OCI-LY3 (cell line): ENCODE results near the gene MYB.

Experiments
- H2AFZ ChIP-seq: fragments of 200-600, 300-600 bp; shearing (Covaris generic); 2 replicates; pipeline ENCODE4 v1.6.0; 2014; ENCODE audit warnings: antibody characterized with exemption, low read depth, low read length
- H3K27ac ChIP-seq: fragments of 200-600, 300-600 bp; sonication (generic); 2 replicates; pipeline ENCODE4 v1.5.1; 2014; ENCODE audit warnings: mild to moderate bottlenecking, low read length, moderate library complexity, mixed read lengths
- H3K27me3 ChIP-seq: fragments of 200-600, 300-600 bp; sonication (generic); 2 replicates; pipeline ENCODE4 v1.6.1; 2014; ENCODE audit warnings: low read depth, low read length, mixed read lengths
- H3K36me3 ChIP-seq: fragments of 200-600, 300-600 bp; sonication (generic); replicated peaks from 2 replicates; pipeline ENCODE3; 2014; ENCODE audit warnings: low read depth, low read length, mixed read lengths
- H3K4me1 ChIP-seq: fragments of 300-600, 200-600 bp; sonication (generic); 2 replicates; pipeline ENCODE4 v1.6.1; 2014; ENCODE audit warnings: low read length, mixed read lengths
- H3K4me2 ChIP-seq: fragments of 200-600, 300-600 bp; sonication (generic); 2 replicates; pipeline ENCODE4 v1.6.1; 2014; ENCODE audit warnings: low read length, mixed read lengths
- H3K4me3 ChIP-seq: fragments of 300-600, 200-600 bp; sonication (generic); 2 replicates; pipeline ENCODE4 v1.5.1; 2014; ENCODE audit warnings: antibody characterized with exemption, mild to moderate bottlenecking, low read length, moderate library complexity
- H3K79me2 ChIP-seq: fragments of 300-600, 200-600 bp; shearing (Covaris generic); 2 replicates; pipeline ENCODE4 v1.6.1; 2014; ENCODE audit warnings: mild to moderate bottlenecking, low read length, mixed read lengths
- H3K9ac ChIP-seq: fragments of 300-600, 200-600 bp; shearing (Covaris generic); 2 replicates; pipeline ENCODE4 v1.6.0; 2014; ENCODE audit warnings: mild to moderate bottlenecking, low read length, moderate library complexity
- H3K9me3 ChIP-seq: fragments of 200-600, 300-600 bp; shearing (Covaris generic); 2 replicates; pipeline ENCODE4 v1.6.1; 2014; ENCODE audit warnings: low read length, mixed read lengths; ENCODE audit not compliant: insufficient read depth
- H4K20me1 ChIP-seq: fragments of 200-600, 300-600 bp; sonication (generic); 2 replicates; pipeline ENCODE4 v1.6.1; 2016; ENCODE audit warnings: low read length, mixed read lengths; ENCODE audit not compliant: insufficient read depth
- CTCF ChIP-seq: fragments of 200-600, 300-600 bp; sonication (generic); IDR thresholded peaks from 2 replicates; pipeline ENCODE4 v1.5.1; 2014; ENCODE audit warnings: antibody characterized with exemption, low read length, low read depth
- EZH2phosphoT487 ChIP-seq: fragments of 200-600 bp; shearing (Covaris generic); IDR thresholded peaks from 2 replicates; pipeline ENCODE4 v1.6.1; 2018; ENCODE audit warnings: antibody characterized with exemption, mixed run types, low read depth

The MYB gene

GRCh38 chr6:135256866-135257265 lies 75.8 kb downstream of the MYB start:
- no peaks in the 10 kb centered on the region for H4K20me1 ChIP-seq
- no peak overlapping the region for H3K4me3 ChIP-seq
- H3K4me1 ChIP-seq, result peaks cover 8% of the 10 kb centered on the region
- no peak for TF ChIP-seq CTCF
- no peak for TF ChIP-seq EZH2phosphoT487
- H3K27me3 ChIP-seq, result no peaks in the 10 kb centered on the region; the same call in none of the 2 replicates
- H3K36me3 ChIP-seq, result no peaks in the 10 kb centered on the region
- H3K4me2 ChIP-seq, result no peak overlapping the region
- H2AFZ ChIP-seq, result no peak overlapping the region
- H3K9me3 ChIP-seq, result no peaks in the 10 kb centered on the region
- H3K27ac ChIP-seq, result no peak overlapping the region
- H3K79me2 ChIP-seq, result no peaks in the 10 kb centered on the region
- no peak overlapping the region for H3K9ac ChIP-seq

DNA sequence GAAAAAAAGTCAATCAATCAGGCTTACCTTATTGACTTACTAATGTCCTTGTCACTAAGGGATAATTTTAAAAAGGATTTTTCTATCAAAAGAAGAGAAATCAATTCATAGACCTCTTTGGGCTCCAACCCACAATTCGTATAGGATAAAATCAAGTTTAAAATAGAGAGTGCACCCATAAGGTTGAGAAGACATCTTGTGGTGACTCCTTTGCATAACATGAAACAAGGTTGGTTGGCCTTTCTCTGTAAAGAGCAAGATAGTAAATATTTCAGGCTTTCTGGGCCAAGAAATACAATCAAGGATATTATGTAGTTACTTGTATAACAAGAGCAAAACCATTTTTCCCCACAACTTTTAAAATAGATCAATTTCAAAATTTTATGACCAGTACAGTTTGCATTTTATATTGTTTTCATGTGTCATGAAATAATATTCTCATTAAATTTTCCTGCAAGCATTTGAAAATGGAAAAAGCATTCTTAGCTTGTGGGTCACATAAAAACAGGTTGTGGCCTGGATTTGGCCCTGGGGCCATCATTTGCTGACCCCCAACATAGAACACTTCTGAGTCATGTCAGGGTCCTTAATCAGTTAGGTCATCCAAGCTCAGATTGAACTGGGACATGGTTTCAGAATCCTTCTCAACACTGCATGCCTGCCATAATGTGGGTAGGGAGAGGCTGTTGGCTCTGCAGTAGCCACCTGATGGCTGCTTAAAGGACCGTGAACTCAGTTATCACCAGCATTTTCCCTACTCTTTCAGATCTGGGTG lies 76.7 kb downstream of the MYB start:
- Histone ChIP-seq H3K27me3 (no peaks in the 10 kb centered on the region; the same call in none of the 2 replicates), H3K36me3 (no peaks in the 10 kb centered on the region), H3K27ac (no peak overlapping the region), H3K79me2 (no peaks in the 10 kb centered on the region), H3K9me3 (no peaks in the 10 kb centered on the region), H2AFZ (no peak overlapping the region), H4K20me1 (no peaks in the 10 kb centered on the region), H3K4me3 (no peak overlapping the region), H3K9ac (no peak overlapping the region), H3K4me1 (peaks cover 2% of the 10 kb centered on the region; the same call in 1 of the 2 replicates), H3K4me2 (no peak overlapping the region)
- TF ChIP-seq CTCF (peak; percentile 26; the same call in 1 of the 2 replicates), EZH2phosphoT487 (no peak)

DNA sequence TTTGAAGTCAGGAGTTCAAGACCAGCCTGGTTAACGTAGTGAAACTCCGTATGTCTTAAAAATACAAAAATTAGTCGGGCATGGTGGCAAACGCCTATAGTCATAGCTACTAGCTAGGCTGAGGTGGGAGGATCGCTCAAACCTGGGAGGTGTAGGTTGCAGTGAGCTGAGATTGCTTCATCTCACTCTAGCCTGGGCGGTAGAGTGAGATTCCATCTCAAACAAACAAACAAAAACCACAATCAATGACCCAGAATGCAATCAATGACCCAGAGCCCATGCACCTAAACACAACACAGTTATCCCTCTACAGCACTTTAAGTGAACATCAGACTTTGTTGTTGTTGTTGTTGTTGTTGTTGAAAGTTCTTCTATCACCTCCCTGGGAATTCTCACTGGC lies 77.9 kb downstream of the MYB start:
- Histone ChIP-seq H3K36me3 (no peaks in the 10 kb centered on the region), H3K79me2 (no peaks in the 10 kb centered on the region), H3K9me3 (no peaks in the 10 kb centered on the region), H3K27ac (no peak overlapping the region), H4K20me1 (no peaks in the 10 kb centered on the region), H3K4me2 (no peak overlapping the region), H3K9ac (no peak overlapping the region), H3K4me1 (peaks cover 2% of the 10 kb centered on the region; the same call in 1 of the 2 replicates), H3K4me3 (no peak overlapping the region), H3K27me3 (no peaks in the 10 kb centered on the region; the same call in none of the 2 replicates), H2AFZ (no peak overlapping the region)
- TF ChIP-seq CTCF, result no peak
- TF ChIP-seq EZH2phosphoT487, result no peak

DNA sequence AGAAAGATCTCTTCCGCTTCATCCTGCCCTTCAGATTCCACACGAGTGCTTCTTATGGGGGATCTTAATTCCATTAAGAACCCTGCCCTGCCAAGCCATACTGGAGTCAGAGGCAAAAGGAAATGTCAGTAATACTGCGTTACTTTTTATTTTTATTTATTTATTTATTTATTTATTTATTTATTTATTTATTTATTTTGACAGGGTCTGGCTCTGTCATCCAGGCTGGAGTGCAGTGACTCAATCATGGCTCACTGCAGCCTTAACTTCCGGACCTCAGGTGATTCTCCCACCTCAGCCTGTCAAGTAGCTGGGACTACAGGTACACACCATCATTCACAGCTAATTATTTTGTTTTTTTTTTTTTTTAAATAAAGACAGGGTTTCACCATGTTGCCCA lies 79.5 kb downstream of the MYB start:
- no peaks in the 10 kb centered on the region for H4K20me1 ChIP-seq
- TF ChIP-seq EZH2phosphoT487 (no peak), CTCF (no peak)
- H3K4me1 ChIP-seq, result peaks cover 2% of the 10 kb centered on the region; the same call in 1 of the 2 replicates
- H3K27me3 ChIP-seq, result no peaks in the 10 kb centered on the region; the same call in none of the 2 replicates
- no peak overlapping the region for H2AFZ ChIP-seq
- no peak overlapping the region for H3K27ac ChIP-seq
- H3K9me3 ChIP-seq, result no peaks in the 10 kb centered on the region
- no peaks in the 10 kb centered on the region for H3K79me2 ChIP-seq
- H3K4me2 ChIP-seq, result no peak overlapping the region
- no peak overlapping the region for H3K4me3 ChIP-seq
- H3K9ac ChIP-seq, result no peak overlapping the region
- H3K36me3 ChIP-seq, result no peaks in the 10 kb centered on the region
